A673 (cell line): ENCODE data around the gene C10orf53.

Experiments used
- CTCF ChIP-seq: fragments of 300-800, 200-600 bp; sonication (generic); conservative IDR thresholded peaks from 2 replicates; pipeline ENCODE4 v1.5.1; 2017; ENCODE audit warnings: low read depth, mild to moderate bottlenecking, antibody characterized with exemption, low read length, moderate library complexity, mixed read lengths
- EZH2 ChIP-seq: fragments of 200-600 bp; sonication (generic); IDR thresholded peaks from 2 replicates; pipeline ENCODE4 v1.6.1; 2017; ENCODE audit warnings: borderline replicate concordance, low read depth, mild to moderate bottlenecking, mixed read lengths, antibody characterized with exemption, low read length; ENCODE audit not compliant: poor library complexity, severe bottlenecking

GRCh38 chr10:49664006-49664841 lies 15.2 kb upstream of the C10orf53 start:
- no peak for TF ChIP-seq CTCF
- TF ChIP-seq EZH2: no peak
